Fibroblast of the aortic adventitia (primary cell): Measurements from ENCODE around the gene CDH2. TPM values are rescaled to one million over a fixed set of nuclear protein-coding genes. Genes with fewer than 3 reads are reported as not detected.

Experiments
- DNase-seq: peaks from one replicate; pipeline ENCODE4 v3.0.0-alpha.2; 2010; ENCODE audit warnings: low read depth
- H3K4me3 ChIP-seq: 2 replicates; pipeline ENCODE4 v1.5.1; 2011; ENCODE audit warnings: low read depth, mild to moderate bottlenecking, control low read depth, low read length, moderate library complexity
- CTCF ChIP-seq: IDR thresholded peaks from 2 replicates; pipeline ENCODE4 v1.5.1; 2011; ENCODE audit warnings: mild to moderate bottlenecking, low read length, control low read depth, inconsistent platforms; ENCODE audit not compliant: insufficient read depth
- total RNA-seq: library from RNA; depleted of rRNA; stranded (reverse); fragments of >200 nt; gene quantifications from 2 replicates; pipeline ENCODE4 v1.2.3, GENCODE V29; 2012; ENCODE audit warnings: low replicate concordance

The CDH2 gene
- total RNA-seq, 1 donor, result 64.1 TPM

DNA sequence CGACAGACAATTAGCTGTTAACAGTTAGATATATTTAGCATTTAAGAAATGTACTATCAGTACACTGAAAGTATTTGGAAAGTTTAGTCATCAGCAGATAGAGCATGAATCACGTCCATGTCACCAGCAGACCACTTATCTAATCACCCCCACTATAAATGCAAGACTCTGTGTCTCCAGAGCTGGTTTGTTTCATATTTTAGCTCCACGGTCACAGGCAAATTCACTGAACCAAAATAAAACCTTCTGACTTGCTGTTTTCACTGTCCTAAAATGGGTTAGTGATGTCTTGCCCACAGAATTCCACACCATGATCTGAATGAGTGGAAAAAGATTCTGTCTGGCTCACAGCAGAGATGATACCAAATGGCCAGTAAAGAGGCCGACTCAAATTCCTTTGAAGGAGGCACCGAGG lies 64.9 kb downstream of the CDH2 start:
- peak; percentile 87 for DNase-seq
- peak overlapping the region; percentile 15 for H3K4me3 ChIP-seq
- TF ChIP-seq CTCF, result no peak

- TF ChIP-seq CTCF, result no peak
- H3K4me3 ChIP-seq, result no peak overlapping the region
- DNase-seq, result no peak
These were observed 66.0 kb downstream of the CDH2 start for GRCh38 chr18:28110924-28111323.

DNA sequence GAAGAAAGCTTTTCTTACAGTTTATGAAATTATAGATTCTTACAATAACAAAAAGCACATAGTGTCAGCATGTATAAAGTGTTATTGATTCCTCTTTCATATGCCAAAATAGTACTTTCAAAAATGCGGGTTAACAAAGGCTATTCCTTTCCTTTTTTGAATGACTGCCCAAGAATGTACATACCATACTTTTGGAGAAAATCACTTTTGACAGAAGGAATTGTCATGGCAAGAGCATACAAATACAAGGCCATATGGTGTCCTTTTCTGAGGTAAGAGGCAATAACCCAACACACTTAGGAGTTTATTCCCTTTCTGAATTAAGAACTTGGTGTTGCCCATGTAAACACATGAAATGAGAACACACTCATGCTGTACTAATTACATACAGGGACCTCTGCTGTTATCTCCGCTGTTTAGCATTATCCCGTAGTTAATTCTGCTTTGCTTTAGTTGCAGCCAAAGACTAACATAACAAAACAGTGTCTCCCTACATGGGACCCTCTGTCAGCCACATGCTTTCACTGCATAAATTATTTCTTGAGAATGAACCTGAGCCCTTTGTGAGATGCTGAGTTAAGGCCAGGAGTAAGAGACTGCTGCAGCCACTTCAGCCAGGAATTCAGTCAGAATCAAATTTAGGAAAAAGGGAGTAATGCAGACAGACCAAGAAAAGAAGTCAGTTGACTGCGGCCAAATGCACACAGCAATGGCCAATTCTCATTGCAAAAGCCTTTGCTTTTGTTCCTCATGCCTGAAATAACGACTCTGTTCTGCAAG lies 67.0 kb downstream of the CDH2 start:
- H3K4me3 ChIP-seq, result no peak overlapping the region
- peak; percentile 46 for DNase-seq
- no peak for TF ChIP-seq CTCF

DNA sequence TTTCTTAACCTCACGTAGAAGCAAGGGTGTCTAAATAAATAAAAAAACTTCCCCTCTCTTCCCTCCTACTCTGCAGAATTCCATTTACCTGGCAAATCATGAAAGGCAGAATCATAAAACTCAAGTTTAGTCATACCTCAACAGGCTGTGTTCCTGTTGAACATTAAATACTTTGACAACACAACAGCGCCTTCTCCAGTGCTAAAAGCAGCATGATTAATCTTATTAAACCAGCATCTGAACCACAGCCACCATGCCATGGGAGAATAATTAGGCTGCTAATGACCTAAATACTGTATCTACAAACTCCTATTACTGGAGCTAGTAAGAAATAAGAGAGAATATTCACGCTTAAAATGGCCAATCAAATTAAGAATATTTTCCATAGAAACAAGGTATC lies 68.1 kb downstream of the CDH2 start:
- no peak for TF ChIP-seq CTCF
- H3K4me3 ChIP-seq, result no peak overlapping the region
- DNase-seq, result peak; percentile 33

DNA sequence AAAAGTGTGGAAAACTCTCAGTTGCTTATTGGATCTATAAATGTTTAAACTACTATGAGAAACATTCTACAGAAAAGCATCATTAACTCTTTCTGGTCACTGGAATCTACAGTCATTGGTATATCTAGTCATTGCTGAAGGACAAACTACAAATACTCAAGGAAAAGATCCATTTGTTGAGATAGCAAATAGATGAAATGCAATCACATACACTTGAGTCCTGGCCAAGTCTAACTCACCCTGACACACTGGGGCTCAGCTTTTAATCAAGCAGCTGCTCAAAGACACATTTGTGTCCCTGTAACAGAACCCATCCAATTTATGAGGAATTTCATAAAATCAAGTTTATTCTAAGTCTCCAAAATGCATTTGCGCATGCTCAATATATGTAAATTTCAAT lies 68.7 kb downstream of the CDH2 start:
- H3K4me3 ChIP-seq, result no peak overlapping the region
- TF ChIP-seq CTCF, result no peak
- no peak for DNase-seq

DNA sequence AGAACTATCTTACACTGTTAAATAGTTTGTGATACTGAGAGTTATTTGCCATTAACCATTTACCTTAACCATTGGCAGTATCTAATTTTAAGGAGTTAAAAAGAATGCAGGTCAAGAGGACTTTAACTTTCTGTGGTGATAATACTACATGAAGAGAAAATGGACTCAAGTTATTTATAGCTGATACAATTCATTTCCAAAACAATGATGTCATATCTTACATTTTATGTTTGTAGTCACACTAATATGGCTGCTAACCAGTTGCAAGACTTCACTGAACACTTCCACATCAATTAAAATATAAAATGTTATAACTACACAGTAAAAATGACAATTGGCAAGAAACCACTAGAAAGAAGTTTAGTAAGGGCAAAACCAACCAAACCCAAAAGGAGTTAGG lies 77.7 kb downstream of the CDH2 start:
- TF ChIP-seq CTCF, result no peak
- H3K4me3 ChIP-seq, result no peak overlapping the region
- no peak for DNase-seq

DNA sequence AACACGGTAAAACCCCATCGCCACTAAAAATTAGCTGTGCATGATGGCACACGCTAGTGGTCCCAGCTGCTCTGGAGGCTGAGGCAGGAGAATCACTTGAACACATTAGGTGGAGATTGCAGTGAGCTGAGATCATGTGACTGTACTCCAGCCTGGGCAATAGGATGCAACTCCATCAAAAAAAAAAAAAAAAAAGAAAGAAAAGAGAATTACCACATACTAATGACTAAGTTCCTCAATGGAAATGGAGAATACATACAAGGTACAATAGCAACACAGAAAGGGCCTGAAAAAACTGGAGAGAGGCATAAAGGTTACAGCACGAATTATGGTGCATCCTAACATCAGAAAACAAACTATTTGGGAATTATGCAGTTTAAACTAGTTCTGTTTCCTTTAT lies 81.3 kb downstream of the CDH2 start:
- H3K4me3 ChIP-seq, result no peak overlapping the region
- TF ChIP-seq CTCF, result no peak
- no peak for DNase-seq
